ENCODE measurements around the gene SYS1.

The SYS1 gene

GRCh38 chr20:45362804-45363610 lies at the start of gene SYS1:
Gene SYS1, plus strand, starts transcription at chr20:45363156. Its CDS starts 376 bp downstream, at chr20:45363532.
- in situ Hi-C loops (cut with HindIII; ENCODE audit: low sequenced_read_pairs): no loop called here

GRCh38 chr20:45313943-45314342 lies 49.0 kb upstream of the SYS1 start:
- in situ Hi-C loops (cut with HindIII; ENCODE audit: low sequenced_read_pairs): loop anchor here (10.0 kb wide), 1 partner anchor 181 kb away; no protein-coding TSS in a partner anchor

- in situ Hi-C loops (cut with HindIII; ENCODE audit: low sequenced_read_pairs): loop anchor here (10.0 kb wide), 1 partner anchor 179 kb away; no protein-coding TSS in a partner anchor
Observed at GRCh38 chr20:45315672-45316071, 47.3 kb upstream of the SYS1 start.

GRCh38 chr20:45316150-45317080 lies 46.5 kb upstream of the SYS1 start:
- in situ Hi-C loops (cut with HindIII; ENCODE audit: low sequenced_read_pairs): loop anchor here (10.0 kb wide), 1 partner anchor 178 kb away; no protein-coding TSS in a partner anchor

- in situ Hi-C loops (cut with HindIII; ENCODE audit: low sequenced_read_pairs): loop anchor here (10.0 kb wide), 1 partner anchor 177 kb away; no protein-coding TSS in a partner anchor
Observed at GRCh38 chr20:45317826-45318225, 45.1 kb upstream of the SYS1 start.

- in situ Hi-C loops (cut with HindIII; ENCODE audit: low sequenced_read_pairs): loop anchor here (10.0 kb wide), 1 partner anchor 176 kb away; no protein-coding TSS in a partner anchor
Observed at GRCh38 chr20:45318386-45318939, 44.5 kb upstream of the SYS1 start.

GRCh38 chr20:45318948-45319347 lies 44.0 kb upstream of the SYS1 start:
- in situ Hi-C loops (cut with HindIII; ENCODE audit: low sequenced_read_pairs): loop anchor here (10.0 kb wide), 1 partner anchor 176 kb away; no protein-coding TSS in a partner anchor

GRCh38 chr20:45320948-45321595 lies 41.9 kb upstream of the SYS1 start:
- in situ Hi-C loops (cut with HindIII; ENCODE audit: low sequenced_read_pairs): loop anchor here (10.0 kb wide), 1 partner anchor 454 kb away; no protein-coding TSS in a partner anchor

GRCh38 chr20:45322952-45323383 lies 40.0 kb upstream of the SYS1 start:
- in situ Hi-C loops (cut with HindIII; ENCODE audit: low sequenced_read_pairs): loop anchor here (10.0 kb wide), 1 partner anchor 452 kb away; no protein-coding TSS in a partner anchor

- in situ Hi-C loops (cut with HindIII; ENCODE audit: low sequenced_read_pairs): loop anchor here (10.0 kb wide), 1 partner anchor 451 kb away; no protein-coding TSS in a partner anchor
Observed at GRCh38 chr20:45323731-45324130, 39.2 kb upstream of the SYS1 start.

GRCh38 chr20:45325371-45325770 lies 37.6 kb upstream of the SYS1 start:
- in situ Hi-C loops (cut with HindIII; ENCODE audit: low sequenced_read_pairs): loop anchor here (10.0 kb wide), 1 partner anchor 449 kb away; no protein-coding TSS in a partner anchor

- in situ Hi-C loops (cut with HindIII; ENCODE audit: low sequenced_read_pairs): loop anchor here (10.0 kb wide), 1 partner anchor 446 kb away; no protein-coding TSS in a partner anchor
Observed at GRCh38 chr20:45328451-45328850, 34.5 kb upstream of the SYS1 start.

GRCh38 chr20:45329497-45330319 lies 33.2 kb upstream of the SYS1 start:
- in situ Hi-C loops (cut with HindIII; ENCODE audit: low sequenced_read_pairs): loop anchor here (10.0 kb wide), 1 partner anchor 445 kb away; no protein-coding TSS in a partner anchor

- in situ Hi-C loops (cut with HindIII; ENCODE audit: low sequenced_read_pairs): no loop called here
Observed at GRCh38 chr20:45330476-45330875, 32.5 kb upstream of the SYS1 start.

- in situ Hi-C loops (cut with HindIII; ENCODE audit: low sequenced_read_pairs): no loop called here
Observed at GRCh38 chr20:45336530-45337366, 26.2 kb upstream of the SYS1 start.

- in situ Hi-C loops (cut with HindIII; ENCODE audit: low sequenced_read_pairs): no loop called here
Observed at GRCh38 chr20:45337367-45338120, 25.4 kb upstream of the SYS1 start.
